GM18511 (cell line): Measurements from ENCODE around the gene COL1A1.

Experiments used
- ATAC-seq: cut with Tn5 transposase; IDR thresholded peaks from one replicate; pipeline ENCODE4 v1.9.1; 2021; ENCODE audit warnings: mild to moderate bottlenecking, moderate library complexity; ENCODE audit not compliant: unreplicated experiment

COL1A1 gene

DNA sequence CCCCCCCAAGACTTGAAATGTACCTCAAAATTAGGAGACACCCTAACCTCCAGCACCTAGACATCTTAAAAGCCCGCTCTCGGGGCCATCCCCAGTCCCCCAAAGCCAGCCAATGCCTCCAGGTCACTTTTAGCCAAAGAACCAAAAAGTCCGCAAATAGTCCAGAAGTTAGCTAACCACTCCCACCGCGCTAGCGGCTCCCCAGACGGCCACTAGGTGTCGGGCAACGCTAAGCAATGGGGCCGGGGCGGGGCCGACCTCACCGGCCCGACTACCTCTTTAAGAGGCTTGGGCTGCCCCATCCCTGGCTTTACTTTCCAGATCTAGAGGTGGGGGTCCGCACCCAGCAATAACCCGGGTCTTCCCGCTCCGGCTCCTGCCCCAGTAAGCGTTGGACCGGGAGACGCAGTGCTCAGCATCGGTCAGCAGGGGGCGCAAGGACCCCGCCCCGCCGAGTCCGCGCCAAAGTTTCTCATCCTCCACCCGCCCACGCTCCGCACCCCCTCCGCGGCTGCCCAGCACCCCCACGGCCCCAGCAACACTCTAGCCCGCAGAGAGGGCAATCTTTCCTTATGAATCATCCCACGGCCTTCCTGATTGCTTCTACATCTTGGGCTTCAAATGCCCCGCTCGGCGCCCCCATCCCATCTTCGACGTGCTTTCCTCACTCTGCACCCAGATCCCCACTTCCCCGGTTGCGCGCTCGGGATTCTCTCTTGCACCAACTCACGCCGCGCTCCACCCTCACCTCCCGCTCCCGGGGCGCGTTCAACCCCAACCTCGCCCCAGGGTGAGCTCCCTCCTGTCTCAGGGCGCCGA is 765 bp downstream of the COL1A1 start:
- peak; percentile 65 for ATAC-seq

DNA sequence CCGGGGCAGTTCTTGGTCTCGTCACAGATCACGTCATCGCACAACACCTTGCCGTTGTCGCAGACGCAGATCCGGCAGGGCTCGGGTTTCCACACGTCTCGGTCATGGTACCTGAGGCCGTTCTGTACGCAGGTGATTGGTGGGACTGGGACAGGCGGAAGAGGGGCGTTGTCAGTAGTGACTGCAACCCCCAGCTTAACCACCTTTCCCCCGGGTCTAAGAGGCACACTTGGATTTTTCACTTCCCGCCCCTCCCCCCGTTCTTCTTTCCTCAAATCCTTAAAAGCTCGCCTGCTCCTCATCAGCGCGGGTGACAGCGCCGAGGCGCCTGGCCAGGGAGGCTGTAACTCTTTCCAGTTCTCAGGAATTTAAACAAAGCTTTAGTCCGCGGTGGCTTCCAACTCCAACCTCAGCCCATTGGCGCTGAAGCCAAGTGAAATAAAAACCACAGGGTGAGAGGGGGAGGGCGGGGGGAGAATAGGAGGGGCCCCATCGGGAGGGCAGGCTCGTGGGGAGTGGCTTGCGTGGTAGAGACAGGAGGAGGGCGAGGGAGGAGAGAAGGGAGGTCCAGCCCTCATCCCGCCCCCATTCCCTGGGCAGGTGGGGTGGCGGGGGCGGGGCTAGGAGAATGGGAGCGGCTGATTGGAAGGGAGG is 1.5 kb downstream of the COL1A1 start:
- peak; percentile 37 for ATAC-seq

DNA sequence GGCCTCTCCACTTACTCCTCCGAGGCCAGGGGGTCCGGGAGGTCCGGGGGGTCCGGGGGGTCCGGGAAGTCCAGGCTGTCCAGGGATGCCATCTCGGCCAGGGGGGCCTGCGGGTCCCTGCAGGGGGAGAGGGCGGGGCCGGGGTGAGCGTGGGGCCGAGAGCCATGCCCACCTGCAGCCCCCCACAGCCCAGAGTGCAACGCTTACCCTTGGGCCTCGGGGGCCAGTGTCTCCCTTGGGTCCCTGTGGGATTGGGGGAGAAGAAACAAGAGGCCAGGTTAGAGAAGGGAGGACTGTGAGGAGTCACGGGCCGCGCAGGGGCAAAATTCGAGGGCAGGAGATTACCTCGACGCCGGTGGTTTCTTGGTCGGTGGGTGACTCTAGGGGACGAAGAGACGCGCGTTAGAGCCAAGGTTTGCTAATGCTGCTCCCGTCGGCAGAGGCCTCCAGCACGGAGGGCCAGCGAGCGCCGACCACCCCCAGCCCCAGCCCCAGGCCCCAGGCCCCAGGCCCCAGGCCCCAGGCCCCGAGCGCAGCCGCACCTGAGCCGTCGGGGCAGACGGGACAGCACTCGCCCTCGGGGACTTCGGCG is 2.1 kb downstream of the COL1A1 start:
- ATAC-seq, result no peak

DNA sequence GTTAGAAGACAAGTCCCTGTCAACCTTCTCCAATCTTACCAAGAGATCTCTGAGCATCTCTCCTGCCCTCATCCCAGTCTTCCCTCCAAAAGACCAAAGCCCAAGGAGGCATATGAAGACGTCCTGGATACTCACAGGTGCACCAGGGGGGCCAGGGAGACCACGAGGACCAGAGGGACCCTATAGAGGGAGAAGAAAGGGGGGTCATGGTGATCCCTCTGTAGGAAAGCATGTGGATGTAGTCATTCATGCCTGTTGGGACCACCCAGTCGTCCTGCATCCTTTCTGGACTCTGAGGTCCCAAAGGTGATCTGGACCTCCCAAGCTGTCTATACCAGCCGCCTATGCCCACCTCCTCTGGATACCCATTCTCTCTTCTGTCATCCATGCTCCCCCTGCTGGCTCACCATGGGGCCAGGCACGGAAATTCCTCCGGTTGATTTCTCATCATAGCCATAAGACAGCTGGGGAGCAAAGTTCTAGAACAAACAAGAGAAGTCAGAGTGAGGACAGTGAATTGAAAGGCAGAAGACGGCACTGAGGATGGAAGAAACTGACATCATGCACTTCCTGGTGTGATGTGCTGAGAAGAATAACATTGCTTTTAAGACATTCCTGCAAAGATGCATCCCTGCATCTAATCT is 3.3 kb downstream of the COL1A1 start:
- no peak for ATAC-seq

DNA sequence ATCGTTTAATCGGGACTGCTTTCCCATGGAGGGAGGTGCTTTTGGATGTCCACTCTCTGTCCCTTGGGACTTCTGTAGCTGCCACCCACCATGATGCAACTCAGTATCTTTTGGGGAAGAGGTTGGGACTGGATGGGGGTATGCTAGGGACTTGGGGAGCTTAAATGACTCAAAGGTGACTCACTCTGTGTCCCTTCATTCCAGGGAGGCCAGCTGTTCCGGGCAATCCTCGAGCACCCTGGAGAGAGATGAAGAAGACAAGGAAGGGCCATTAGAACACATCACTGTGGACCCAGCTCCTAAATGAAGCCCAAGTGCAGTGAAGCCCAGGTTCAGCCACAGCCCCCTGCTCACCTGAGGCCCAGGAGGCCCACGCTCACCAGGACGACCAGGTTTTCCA is 4.6 kb downstream of the COL1A1 start:
- ATAC-seq, result no peak

DNA sequence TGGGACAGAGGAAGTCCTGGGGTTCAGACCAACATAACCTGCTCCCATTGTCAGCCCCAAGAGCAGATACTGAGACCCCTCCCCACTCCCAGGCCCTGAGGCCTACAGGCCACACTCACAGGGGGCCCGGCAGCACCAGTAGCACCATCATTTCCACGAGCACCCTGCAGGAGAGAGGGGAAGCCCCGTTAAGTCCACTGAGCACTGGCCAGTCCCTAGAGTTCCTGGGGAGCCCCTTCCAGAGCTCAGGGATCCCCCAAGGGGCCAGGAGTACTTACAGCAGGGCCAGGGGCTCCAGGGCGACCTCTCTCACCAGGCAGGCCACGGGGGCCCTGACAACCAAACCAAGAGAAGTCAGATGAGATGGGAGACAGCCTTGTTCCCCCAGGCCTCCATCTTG is 5.4 kb downstream of the COL1A1 start:
- no peak for ATAC-seq

DNA sequence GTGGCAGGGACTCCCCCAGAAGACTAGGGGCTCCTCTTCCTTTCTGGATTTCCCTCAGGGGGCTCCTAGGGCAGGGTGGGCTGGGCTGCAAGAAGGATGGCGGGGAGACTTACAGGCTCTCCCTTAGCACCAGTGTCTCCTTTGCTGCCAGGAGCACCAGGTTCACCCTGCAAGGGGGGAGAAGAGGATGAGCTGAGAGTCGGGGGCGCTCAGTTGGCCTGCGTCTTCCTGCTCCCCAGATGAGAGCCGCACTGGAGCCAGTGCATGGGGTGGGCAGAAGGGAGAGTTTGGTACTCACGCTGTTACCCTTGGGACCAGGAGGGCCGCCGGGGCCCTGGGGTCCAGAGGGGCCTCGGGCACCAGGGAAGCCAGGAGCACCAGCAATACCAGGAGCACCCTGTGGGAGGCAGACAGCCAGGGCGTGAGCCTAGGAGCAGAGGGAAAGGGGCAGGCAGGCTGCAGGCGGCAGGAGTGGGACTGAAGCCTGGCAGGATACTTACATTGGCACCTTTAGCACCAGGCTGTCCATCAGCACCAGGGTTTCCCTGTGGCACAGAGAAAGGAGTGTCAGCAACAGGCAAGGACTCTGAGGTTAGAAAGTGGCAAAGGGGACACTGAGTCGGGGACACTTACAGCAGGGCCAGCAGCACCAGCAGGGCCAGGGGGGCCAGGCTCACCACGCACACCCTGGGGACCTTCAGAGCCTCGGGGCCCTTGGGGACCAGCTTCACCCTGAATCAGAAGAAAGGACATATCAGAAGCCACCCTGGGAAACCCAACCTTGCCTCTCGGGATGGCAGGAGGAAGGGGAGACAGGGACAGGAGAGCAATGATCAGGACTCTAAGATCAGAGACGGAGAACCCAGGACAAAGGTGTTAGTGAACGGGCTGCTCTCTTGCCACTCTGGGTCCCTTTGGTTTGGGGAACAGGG is 6.2 kb downstream of the COL1A1 start:
- no peak for ATAC-seq

DNA sequence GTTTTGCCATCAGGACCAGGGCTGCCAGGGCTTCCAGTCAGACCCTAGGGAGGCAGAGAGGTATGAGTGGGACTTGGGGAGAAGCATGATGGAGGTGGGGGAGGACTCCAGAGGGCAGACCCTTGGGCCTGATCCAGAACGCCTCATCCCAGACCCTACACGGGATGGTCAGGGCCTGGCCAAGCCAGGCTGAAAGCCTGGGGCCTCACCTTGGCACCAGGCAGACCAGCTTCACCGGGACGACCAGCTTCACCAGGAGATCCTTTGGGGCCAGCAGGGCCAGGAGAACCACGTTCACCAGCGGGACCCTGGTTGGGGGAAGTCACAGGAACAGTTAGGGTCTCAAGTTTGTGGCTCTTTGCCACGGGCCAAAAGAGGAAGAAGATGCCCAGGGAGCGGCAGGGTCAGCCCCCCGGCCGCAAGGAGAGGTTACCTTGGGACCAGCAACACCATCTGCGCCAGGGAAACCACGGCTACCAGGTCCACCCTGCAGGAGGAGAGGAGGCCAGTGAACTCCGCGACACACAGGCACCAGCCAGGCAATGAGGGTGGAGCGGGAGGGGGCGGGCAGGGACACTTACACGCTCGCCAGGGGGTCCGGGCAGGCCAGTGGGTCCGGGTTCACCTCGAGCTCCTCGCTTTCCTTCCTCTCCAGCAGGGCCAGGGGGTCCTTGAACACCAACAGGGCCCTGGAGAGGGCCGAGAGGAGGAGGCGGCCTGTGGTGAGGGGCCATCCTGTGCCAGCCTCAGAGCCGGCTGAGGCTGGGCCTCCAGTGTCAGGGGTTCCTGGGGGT is 7.1 kb downstream of the COL1A1 start:
- no peak for ATAC-seq

DNA sequence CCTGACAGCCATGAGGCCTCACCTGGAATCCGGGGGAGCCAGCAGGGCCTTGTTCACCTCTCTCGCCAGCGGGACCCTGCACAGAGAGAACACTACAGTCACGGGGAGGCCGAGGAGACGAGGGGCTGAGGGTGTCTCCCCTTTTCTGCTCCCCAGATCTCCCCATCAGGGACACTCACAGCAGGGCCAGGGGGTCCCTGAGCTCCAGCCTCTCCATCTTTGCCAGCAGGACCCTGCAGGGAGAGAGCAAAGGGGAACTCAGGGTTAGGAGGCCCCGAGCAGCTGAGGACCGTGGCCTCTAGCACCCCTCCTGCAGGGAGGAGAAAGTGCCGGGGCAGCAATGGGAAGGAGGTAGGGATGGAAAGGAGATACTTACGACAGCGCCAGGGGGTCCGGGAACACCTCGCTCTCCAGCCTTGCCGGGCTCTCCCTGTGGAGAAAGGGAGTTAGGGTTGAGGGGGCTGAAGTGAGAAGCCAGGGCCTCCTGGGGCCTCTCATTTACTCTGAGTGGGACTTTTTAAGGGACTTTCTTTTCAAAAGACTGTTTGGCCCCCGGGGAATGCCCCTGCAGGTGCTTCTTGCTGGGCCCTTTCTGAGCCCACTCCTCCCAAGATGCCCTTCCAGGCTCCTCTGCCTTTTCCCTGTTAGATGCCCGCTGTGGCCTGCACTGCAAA is 8.7 kb downstream of the COL1A1 start:
- ATAC-seq, result no peak

DNA sequence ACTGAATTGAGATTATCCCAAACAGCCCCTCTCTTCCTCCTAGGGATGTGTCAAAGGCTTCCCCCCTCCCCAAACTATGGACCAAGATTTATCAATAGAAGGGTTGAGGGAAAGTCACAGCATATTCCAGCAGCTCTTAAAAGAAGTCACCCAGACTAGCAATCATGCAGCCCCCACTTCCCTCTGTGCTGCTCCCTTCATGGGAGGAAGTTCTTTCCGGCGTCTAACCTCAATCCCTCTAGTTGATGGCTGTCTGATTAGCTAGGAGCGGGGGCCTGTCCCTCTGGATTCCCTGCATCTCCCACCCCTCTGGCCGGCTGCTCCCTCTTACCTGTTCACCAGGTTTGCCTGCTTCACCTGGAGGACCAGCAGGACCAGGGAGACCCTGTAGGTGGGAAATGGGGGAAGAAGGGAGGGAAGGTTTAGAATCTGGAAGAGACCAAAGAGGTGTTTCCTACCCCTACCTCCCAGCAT is 9.2 kb downstream of the COL1A1 start:
- no peak for ATAC-seq

DNA sequence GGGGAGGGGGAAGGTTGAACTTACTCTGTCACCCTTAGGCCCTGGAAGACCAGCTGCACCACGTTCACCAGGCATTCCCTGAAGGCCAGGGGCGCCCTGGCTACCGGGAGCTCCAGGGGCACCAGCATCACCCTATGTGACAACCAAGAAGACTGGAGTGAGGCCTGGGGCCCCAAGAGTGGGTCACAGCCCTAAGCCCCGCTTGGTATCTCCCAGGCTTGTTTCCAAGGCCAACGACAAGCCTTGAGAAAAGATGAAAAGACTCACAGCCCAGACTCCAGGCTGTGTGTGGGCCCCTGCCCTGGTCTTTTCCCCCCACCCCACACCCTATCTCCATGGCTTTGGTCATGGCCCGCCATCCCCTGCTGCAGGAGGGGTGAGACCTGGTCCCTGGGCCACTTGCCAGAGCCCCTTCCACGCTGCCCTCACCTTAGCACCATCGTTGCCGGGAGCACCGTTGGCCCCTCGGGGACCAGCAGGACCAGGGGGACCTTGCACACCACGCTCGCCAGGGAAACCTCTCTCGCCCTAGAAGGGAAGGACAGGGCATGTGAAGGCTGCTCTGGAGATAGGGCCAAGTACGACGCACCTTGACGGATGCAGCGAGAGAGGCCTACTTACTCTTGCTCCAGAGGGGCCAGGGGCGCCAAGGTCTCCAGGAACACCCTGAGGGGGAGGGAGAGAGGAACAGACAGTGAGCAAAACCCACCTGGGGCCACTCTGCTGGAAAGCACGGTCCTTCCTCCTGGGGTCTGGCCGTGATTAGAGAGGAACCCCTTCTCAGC is 9.9 kb downstream of the COL1A1 start:
- no peak for ATAC-seq

DNA sequence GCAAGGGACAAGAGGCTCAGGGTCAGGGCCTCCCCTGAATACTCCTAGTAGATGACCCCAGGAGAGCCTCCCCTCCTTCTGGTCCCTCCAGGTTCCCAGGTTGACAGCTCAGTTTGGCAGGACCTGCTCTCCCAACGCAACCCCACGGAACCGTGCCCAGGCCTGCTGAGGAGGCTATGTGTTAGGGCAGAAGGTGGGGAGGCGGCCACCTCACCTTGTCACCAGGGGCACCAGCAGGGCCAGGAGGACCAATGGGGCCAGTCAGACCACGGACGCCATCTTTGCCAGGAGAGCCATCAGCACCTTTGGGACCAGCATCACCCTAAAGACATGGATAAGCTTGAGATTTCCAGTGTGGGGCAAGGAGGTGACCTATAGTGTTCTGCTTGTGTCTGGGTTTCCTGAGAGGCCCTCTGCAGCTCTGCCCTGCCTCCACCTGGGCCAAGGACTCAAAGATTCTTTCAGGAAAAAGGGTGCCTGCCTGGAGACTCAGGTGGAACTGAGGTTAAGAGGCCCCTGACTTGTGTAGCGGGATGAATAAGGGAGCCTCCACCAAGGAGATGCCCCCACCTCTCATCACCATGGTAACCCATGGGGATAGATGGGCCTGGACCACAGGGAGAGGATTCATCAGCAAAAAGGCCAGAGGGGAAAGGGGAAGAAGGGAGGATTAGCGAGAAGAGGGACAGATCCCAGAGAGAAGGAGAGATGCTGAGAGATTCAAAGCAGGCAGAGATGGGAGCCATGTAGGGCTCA is 10.7 kb downstream of the COL1A1 start:
- ATAC-seq, result no peak

DNA sequence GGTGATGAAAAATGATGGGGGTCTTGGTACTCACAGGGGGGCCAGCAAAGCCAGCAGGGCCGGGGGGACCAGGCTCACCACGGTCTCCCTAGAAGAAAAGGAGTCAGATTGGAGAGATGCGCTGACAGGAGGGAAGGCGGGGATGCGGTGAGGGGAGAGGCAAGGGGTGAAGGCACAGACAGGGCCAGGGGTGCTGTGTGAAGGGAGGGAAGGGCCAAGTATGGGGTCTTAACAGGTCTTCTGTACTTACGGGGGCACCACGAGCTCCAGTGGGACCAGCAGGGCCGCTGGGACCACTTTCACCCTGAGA is 11.2 kb downstream of the COL1A1 start:
- ATAC-seq, result no peak

DNA sequence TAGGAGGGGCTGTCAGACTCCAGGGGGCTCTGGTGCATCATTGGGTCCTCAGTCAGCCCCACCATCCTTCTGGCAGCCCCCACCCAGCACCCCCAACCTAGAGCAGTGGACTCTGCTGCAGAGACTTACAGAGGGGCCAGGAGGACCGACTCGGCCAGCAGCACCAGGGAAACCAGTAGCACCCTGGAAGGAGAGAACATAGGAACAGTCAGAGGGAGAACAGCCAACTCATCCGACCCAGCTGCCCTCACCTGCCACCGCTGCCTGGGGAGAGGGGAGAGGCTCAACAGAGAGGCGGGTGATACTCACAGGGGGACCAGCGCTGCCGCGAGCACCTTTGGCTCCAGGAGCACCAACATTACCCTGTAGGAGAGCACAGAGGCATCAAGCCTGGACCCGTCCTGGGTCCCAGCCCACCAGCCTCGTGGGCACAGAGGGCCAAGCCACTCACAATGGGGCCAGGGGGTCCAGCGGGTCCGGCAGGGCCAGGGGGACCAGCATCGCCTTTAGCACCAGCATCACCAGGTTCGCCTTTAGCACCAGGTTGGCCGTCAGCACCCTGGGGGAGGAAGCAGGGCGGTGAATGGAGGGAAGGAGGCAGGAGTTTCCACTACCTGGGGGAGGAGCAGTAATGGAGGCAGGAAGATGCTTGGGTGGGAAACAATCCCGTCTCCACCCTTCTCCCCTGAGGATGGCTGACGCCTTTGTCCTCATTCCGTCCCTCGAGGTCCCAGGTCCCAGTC is 11.7 kb downstream of the COL1A1 start:
- ATAC-seq, result no peak

DNA sequence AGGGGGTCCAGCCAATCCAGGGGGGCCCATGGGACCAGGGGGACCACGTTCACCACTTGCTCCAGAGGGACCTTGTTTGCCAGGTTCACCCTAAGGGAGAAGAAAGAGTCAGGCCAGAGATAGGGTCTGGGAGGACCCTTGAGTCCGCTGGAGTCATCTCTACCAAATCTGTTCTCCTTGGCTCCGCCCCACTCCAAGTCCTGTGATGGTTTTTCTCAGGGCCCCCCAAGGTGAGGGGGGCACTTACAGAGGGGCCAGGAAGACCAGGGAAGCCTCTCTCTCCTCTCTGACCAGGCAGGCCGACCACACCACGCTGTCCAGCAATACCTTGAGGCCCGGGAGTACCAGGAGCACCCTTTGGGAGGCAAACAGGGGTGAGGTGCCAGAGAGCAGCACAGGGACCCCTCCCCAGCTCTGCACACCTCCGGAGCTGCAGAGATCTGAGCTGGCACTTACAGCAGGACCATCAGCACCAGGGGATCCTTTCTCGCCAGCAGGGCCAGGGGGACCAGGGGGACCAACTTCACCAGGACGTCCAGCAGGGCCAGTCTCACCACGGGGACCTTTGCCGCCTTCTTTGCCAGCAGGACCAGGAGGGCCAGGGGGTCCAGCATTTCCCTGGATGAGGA is 12.4 kb downstream of the COL1A1 start:
- no peak for ATAC-seq

DNA sequence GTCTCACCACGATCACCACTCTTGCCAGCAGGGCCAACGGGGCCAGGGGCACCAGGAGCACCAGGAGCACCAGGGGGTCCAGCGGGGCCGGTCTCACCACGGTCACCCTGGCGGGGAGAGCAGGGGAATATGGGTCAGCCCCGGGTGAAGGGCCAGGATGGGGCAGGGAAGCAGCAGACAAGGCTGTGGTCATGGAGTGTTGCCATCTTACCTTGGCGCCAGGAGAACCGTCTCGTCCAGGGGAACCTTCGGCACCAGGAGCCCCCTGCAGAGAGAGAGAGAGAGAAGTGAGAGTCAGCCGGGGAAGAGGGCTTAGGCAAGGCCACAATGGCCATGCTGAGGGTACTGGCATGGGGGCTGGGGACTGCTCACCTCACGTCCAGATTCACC is 12.9 kb downstream of the COL1A1 start:
- no peak for ATAC-seq
